Heart left ventricle (tissue), 13 donors: ENCODE data around the gene EIF4H.

Experiments
- CTCF ChIP-seq, 12 donors: fragments of 200-600 bp; sonication (generic) in 4 of 12; IDR thresholded peaks; one replicate each; pipeline versions ENCODE4 v1.5.0 to v1.8.0; 2018 to 2022; ENCODE audit warnings: antibody characterized with exemption in 12 of 12, mild to moderate bottlenecking in 5 of 12
- POLR2A ChIP-seq, 2 donors: fragments of 450-650 bp; IDR thresholded peaks; one replicate each; pipeline ENCODE4 v1.6.1; 2017; ENCODE audit warnings: antibody characterized with exemption in 2 of 2, mild to moderate bottlenecking in 2 of 2, moderate library complexity in 2 of 2
- donor health status: ischemic (EF 13 %, LVEDD 7.1; RV severe dilation, severe dysfunction).
- donor health status: DM: no; HTN: yes; CAD: no.
- donor health status: DM: no; HTN: no; CAD: no.
- donor health status: ischemic (EF 25% LVEDD 6.9; RV normal size, moderate dysfunction).
- donor health status: ischemic (EF 25% LVEDD 5.7; RV mildly dilated, moderate dysfunction).
- donor health status: ischemic (EF 35%, LVEDD 5.7; RV mildly dilated, moderate dysfunction).
- donor health status: nonischemic (EF 11% LVEDD 7.7; RV severe dilation, severe dysfunction).
- donor health status: DM: yes; HTN: yes; CAD: no.
- donor health status: PGD.
- donor health status: ischemic (EF 29% LVEDD 5.4; RV normal size, mild dysfunction).
- donor health status: nonischemic (EF 23%, LVEDD 6.1; RV moderate dilation, normal function).

GRCh38 chr7:74216361-74216761 is 42.2 kb downstream of the EIF4H start:
- TF ChIP-seq CTCF (IDR thresholded peaks at IDR 0.05) = no peak
- TF ChIP-seq POLR2A (IDR thresholded peaks at IDR 0.05) = no peak
